ENCODE results near the gene CALY.

CALY gene

DNA sequence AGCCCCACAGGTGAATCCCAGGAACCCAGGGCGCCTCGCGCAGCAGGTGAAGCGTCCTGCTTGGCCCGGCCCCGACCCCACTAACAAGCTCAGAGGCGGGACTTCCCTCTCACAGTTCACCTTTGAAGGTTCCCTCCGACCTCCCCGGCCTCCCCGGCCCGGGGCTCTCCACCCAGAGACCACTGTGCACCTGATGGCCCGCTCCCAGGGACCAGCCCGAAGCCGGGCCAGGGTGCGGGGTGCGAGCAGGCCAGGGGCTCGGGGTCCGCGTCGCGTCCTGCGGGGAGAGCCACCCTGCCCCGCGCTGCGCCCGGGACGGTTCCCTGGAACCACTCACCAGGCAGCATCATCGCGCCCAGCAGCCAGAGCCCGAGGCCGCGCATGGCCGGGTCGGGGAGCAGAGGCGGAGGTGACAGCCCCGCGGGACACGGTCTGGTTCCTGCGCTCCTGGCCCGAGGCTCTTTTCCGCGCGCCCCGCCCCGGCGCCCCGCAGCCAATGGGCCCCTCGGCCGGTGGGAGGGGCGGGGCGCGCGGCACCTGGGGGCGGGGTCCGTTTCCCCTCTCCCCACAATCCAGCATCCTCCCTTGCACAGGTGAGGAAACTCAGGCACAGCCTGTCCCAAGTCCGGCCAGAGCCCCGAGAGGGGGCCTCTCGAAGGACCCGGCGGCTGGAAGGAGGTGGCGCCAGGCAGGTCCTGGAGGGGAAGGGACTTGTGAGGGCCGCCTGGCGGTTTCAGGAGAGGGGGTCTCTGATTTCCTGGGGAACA is 60.1 kb downstream of the CALY start, which contains the start of gene ADAM8:
ADAM8 (minus strand) TSS at position 434 of the 767 bp plus-strand sequence; CDS start at position 383, 51 bp downstream.
- Histone ChIP-seq H3K27ac (ENCODE audit: low read depth, low read length) (no peak within 1 kb of the TSS), H3K36me3 (ENCODE audit: insufficient read depth, low read length) (no peaks in the 10 kb centered on the region), H2AFZ (ENCODE audit: low read length, unreplicated experiment) (no peak within 1 kb of the TSS), H3K79me2 (ENCODE audit: control insufficient read depth, insufficient read depth, low read length, unreplicated experiment) (no peaks in the 10 kb centered on the region), H3K4me3 (ENCODE audit: low read depth, low read length) (no peak within 1 kb of the TSS), H3K27me3 (ENCODE audit: insufficient read depth, low read length) (peaks cover 14% of the 10 kb centered on the region; the same call in 1 of the 2 replicates), H3K4me1 (ENCODE audit: control insufficient read depth, insufficient read depth, low read length, unreplicated experiment) (peaks cover 8% of the 10 kb centered on the region)

DNA sequence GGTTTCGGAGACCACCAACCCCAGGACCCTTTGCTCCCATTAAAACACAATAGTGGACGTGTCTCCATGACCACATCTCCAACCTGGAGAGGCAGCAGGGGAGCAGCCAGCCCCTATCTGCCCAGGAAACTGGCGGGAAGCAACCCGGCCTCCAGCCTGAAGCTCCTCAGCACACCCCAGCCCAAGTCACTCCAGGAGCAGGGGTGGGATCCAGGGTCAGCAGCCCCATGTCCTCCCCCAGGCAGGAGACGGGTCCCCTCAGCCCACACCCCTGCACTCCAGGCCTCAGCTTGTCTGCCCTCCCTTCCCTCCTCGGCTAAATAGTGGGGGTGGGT is 60.6 kb downstream of the CALY start:
- peaks cover 14% of the 10 kb centered on the region; the same call in 1 of the 2 replicates for H3K27me3 ChIP-seq (ENCODE audit: insufficient read depth, low read length)
- H3K79me2 ChIP-seq (ENCODE audit: control insufficient read depth, insufficient read depth, low read length, unreplicated experiment) = no peaks in the 10 kb centered on the region
- H3K27ac ChIP-seq (ENCODE audit: low read depth, low read length) = no peak overlapping the region
- H3K4me3 ChIP-seq (ENCODE audit: low read depth, low read length) = no peak overlapping the region
- no peaks in the 10 kb centered on the region for H3K36me3 ChIP-seq (ENCODE audit: insufficient read depth, low read length)
- H2AFZ ChIP-seq (ENCODE audit: low read length, unreplicated experiment) = no peak overlapping the region
- H3K4me1 ChIP-seq (ENCODE audit: control insufficient read depth, insufficient read depth, low read length, unreplicated experiment) = peaks cover 8% of the 10 kb centered on the region

GRCh38 chr10:133275684-133276092 is 61.0 kb downstream of the CALY start:
- Histone ChIP-seq H3K36me3 (ENCODE audit: insufficient read depth, low read length) (no peaks in the 10 kb centered on the region), H3K27ac (ENCODE audit: low read depth, low read length) (no peak overlapping the region), H3K4me1 (ENCODE audit: control insufficient read depth, insufficient read depth, low read length, unreplicated experiment) (peaks cover 8% of the 10 kb centered on the region), H2AFZ (ENCODE audit: low read length, unreplicated experiment) (no peak overlapping the region), H3K79me2 (ENCODE audit: control insufficient read depth, insufficient read depth, low read length, unreplicated experiment) (no peaks in the 10 kb centered on the region), H3K27me3 (ENCODE audit: insufficient read depth, low read length) (peaks cover 14% of the 10 kb centered on the region; the same call in 1 of the 2 replicates), H3K4me3 (ENCODE audit: low read depth, low read length) (no peak overlapping the region)

- no peak overlapping the region for H2AFZ ChIP-seq (ENCODE audit: low read length, unreplicated experiment)
- H3K4me1 ChIP-seq (ENCODE audit: control insufficient read depth, insufficient read depth, low read length, unreplicated experiment) = peaks cover 8% of the 10 kb centered on the region
- peaks cover 14% of the 10 kb centered on the region; the same call in 1 of the 2 replicates for H3K27me3 ChIP-seq (ENCODE audit: insufficient read depth, low read length)
- H3K36me3 ChIP-seq (ENCODE audit: insufficient read depth, low read length) = no peaks in the 10 kb centered on the region
- no peak overlapping the region for H3K27ac ChIP-seq (ENCODE audit: low read depth, low read length)
- H3K79me2 ChIP-seq (ENCODE audit: control insufficient read depth, insufficient read depth, low read length, unreplicated experiment) = no peaks in the 10 kb centered on the region
- H3K4me3 ChIP-seq (ENCODE audit: low read depth, low read length) = no peak overlapping the region
Measured at GRCh38 chr10:133274751-133275683, 61.7 kb downstream of the CALY start.

All from ACC112 (cell line).